SU-DHL-6 (cell line): ENCODE measurements around the gene DAPL1.

Source experiments
- CTCF ChIP-seq: fragments of 200-600 bp; sonication (generic); IDR thresholded peaks from one replicate; pipeline ENCODE4 v1.5.1; 2017; ENCODE audit warnings: antibody characterized with exemption, mild to moderate bottlenecking, low read length, moderate library complexity; ENCODE audit not compliant: insufficient read depth, poor library complexity, severe bottlenecking
- EZH2phosphoT487 ChIP-seq: fragments of 200-600 bp; sonication (generic), shearing (Covaris generic); conservative IDR thresholded peaks from 2 replicates; pipeline ENCODE4 v1.6.1; 2018; ENCODE audit warnings: mild to moderate bottlenecking, antibody characterized with exemption, low read length, moderate library complexity, mixed read lengths

GRCh38 chr2:158781353-158781961 is 13.7 kb upstream of the DAPL1 start:
- TF ChIP-seq EZH2phosphoT487 (no peak), CTCF (no peak)
